Endodermal cell (in vitro differentiated cells): ENCODE data around the gene C1orf116. TPM values are rescaled to one million over a fixed set of nuclear protein-coding genes. Genes with fewer than 3 reads are reported as not detected.

Experiments
- DNase-seq: peaks from one replicate; pipeline ENCODE4 v3.0.0-alpha.2; 2017
- H3K27ac ChIP-seq: 2 replicates; pipeline ENCODE4 v1.5.1; 2013; ENCODE audit warnings: mild to moderate bottlenecking, low read depth, low read length, moderate library complexity
- H3K27me3 ChIP-seq: 2 replicates; pipeline ENCODE4 v1.6.1; 2013; ENCODE audit warnings: mild to moderate bottlenecking, low read length, moderate library complexity; ENCODE audit not compliant: insufficient read depth, control insufficient read depth, poor library complexity, severe bottlenecking
- H3K36me3 ChIP-seq: 2 replicates; pipeline ENCODE4 v1.7.0; 2013; ENCODE audit warnings: mild to moderate bottlenecking, low read length, moderate library complexity; ENCODE audit not compliant: control insufficient read depth, insufficient read depth
- H3K4me1 ChIP-seq: one replicate; pipeline ENCODE4 v1.7.0; 2013; ENCODE audit warnings: low read length; ENCODE audit not compliant: control insufficient read depth, insufficient read depth
- H3K4me3 ChIP-seq: 2 replicates; pipeline ENCODE4 v1.5.1; 2013; ENCODE audit warnings: mild to moderate bottlenecking, low read length, moderate library complexity
- H3K9ac ChIP-seq: 2 replicates; pipeline ENCODE4 v1.6.1; 2013; ENCODE audit warnings: mild to moderate bottlenecking, low read length, moderate library complexity; ENCODE audit not compliant: poor library complexity, severe bottlenecking; ENCODE audit errors: extremely low read depth
- H3K9me3 ChIP-seq: 2 replicates; pipeline ENCODE4 v1.6.1; 2013; ENCODE audit warnings: mild to moderate bottlenecking, low read length, moderate library complexity; ENCODE audit not compliant: control insufficient read depth
- H3K27ac Mint-ChIP-seq: 2 replicates; pipeline ENCODE4 v1.8.0; 2020; ENCODE audit warnings: mixed read lengths
- H3K27me3 Mint-ChIP-seq: 2 replicates; pipeline ENCODE4 v1.8.0; 2021; ENCODE audit warnings: mild to moderate bottlenecking, mixed read lengths; ENCODE audit not compliant: insufficient read depth
- H3K36me3 Mint-ChIP-seq: 2 replicates; pipeline ENCODE4 v1.8.0; 2020; ENCODE audit warnings: low read depth, mixed read lengths
- H3K4me1 Mint-ChIP-seq: 2 replicates; pipeline ENCODE4 v1.8.0; 2020; ENCODE audit warnings: mixed read lengths
- H3K4me3 Mint-ChIP-seq: 2 replicates; pipeline ENCODE4 v1.8.0; 2020; ENCODE audit warnings: mild to moderate bottlenecking, moderate library complexity, mixed read lengths
- H3K9me3 Mint-ChIP-seq: 2 replicates; pipeline ENCODE4 v1.8.0; 2020; ENCODE audit warnings: mild to moderate bottlenecking, mixed read lengths
- CTCF ChIP-seq: fragments of 200-600 bp; sonication (generic); conservative IDR thresholded peaks from 2 replicates; pipeline ENCODE4 v1.5.0; 2021; ENCODE audit warnings: antibody characterized with exemption, mild to moderate bottlenecking
- WGBS, 2 experiments: methylation state at CpG; one replicate each; pipeline versions ENCODE4 v1.1.5 to v1.1.7; 2013; ENCODE audit warnings: missing lambda C conversion rate in 2 of 2, mixed read lengths in 1 of 2; ENCODE audit not compliant: insufficient coverage in 1 of 2, insufficient read length in 1 of 2; 5-methylcytosine and 5-hydroxymethylcytosine counted together
- total RNA-seq, 2 donors: library from RNA; stranded (reverse); fragmentation: NEBNext Ultra II Directional in 1 of 2; extraction: Animal tissue kit (Norgen Biotek cat#: 25700) in 1 of 2; gene quantifications; 2 replicates in 1 of 2; 3 replicates in 1 of 2; pipeline ENCODE4 v1.2.1, GENCODE V29; 2021

The C1orf116 gene
- total RNA-seq, 2 donors from 2014 or later, result 0.55 to 0.60 TPM

GRCh38 chr1:207062058-207062457, 29.5 kb upstream of the C1orf116 start:
- peaks cover 26% of the 10 kb centered on the region for H3K36me3 Mint-ChIP-seq
- Histone ChIP-seq H3K4me3 (no peak overlapping the region), H3K27me3 (no peaks in the 10 kb centered on the region), H3K4me1 (no peaks in the 10 kb centered on the region), H3K27ac (no peak overlapping the region), H3K36me3 (no peaks in the 10 kb centered on the region), H3K9ac (no peak overlapping the region), H3K9me3 (no peaks in the 10 kb centered on the region)
- 85% methylated on average over 1 of the region's 1 CpG; no CpG with 5 or more reads in 1 of the 2 experiments for WGBS, 2 experiments
- TF ChIP-seq CTCF, result no peak
- no peak for DNase-seq
- H3K9me3 Mint-ChIP-seq, result no peaks in the 10 kb centered on the region
- no peak overlapping the region for H3K4me3 Mint-ChIP-seq
- peaks cover 10% of the 10 kb centered on the region for H3K4me1 Mint-ChIP-seq
- no peaks in the 10 kb centered on the region for H3K27me3 Mint-ChIP-seq
- H3K27ac Mint-ChIP-seq, result no peak overlapping the region

GRCh38 chr1:207060596-207060995, 28.0 kb upstream of the C1orf116 start:
- Mint-ChIP-seq H3K9me3 (no peaks in the 10 kb centered on the region), H3K36me3 (peaks cover 24% of the 10 kb centered on the region), H3K4me1 (peaks cover 10% of the 10 kb centered on the region), H3K27ac (no peak overlapping the region), H3K27me3 (no peaks in the 10 kb centered on the region), H3K4me3 (no peak overlapping the region)
- WGBS, 2 experiments, result 88% methylated on average over 3 of the region's 3 CpGs; no CpG with 5 or more reads in 1 of the 2 experiments
- H3K36me3 ChIP-seq, result no peaks in the 10 kb centered on the region
- no peak overlapping the region for H3K9ac ChIP-seq
- no peak for TF ChIP-seq CTCF
- H3K9me3 ChIP-seq, result no peaks in the 10 kb centered on the region
- H3K27ac ChIP-seq, result no peak overlapping the region
- no peaks in the 10 kb centered on the region for H3K4me1 ChIP-seq
- H3K27me3 ChIP-seq, result no peaks in the 10 kb centered on the region
- DNase-seq, result no peak
- H3K4me3 ChIP-seq, result no peak overlapping the region

- H3K27me3 ChIP-seq, result no peaks in the 10 kb centered on the region
- no peak overlapping the region for H3K4me3 Mint-ChIP-seq
- peaks cover 10% of the 10 kb centered on the region for H3K4me1 Mint-ChIP-seq
- H3K9ac ChIP-seq, result no peak overlapping the region
- WGBS, 2 experiments, result 90% methylated on average over 4 of the region's 4 CpGs; no CpG with 5 or more reads in 1 of the 2 experiments
- H3K36me3 Mint-ChIP-seq, result peaks cover 19% of the 10 kb centered on the region
- H3K9me3 ChIP-seq, result no peaks in the 10 kb centered on the region
- no peaks in the 10 kb centered on the region for H3K9me3 Mint-ChIP-seq
- DNase-seq, result no peak
- TF ChIP-seq CTCF, result no peak
- no peaks in the 10 kb centered on the region for H3K36me3 ChIP-seq
- no peaks in the 10 kb centered on the region for H3K4me1 ChIP-seq
- no peak overlapping the region for H3K27ac ChIP-seq
- no peak overlapping the region for H3K27ac Mint-ChIP-seq
- H3K4me3 ChIP-seq, result no peak overlapping the region
- no peaks in the 10 kb centered on the region for H3K27me3 Mint-ChIP-seq
These were observed 27.3 kb upstream of the C1orf116 start for GRCh38 chr1:207059881-207060280.
